Neural progenitor cell (in vitro differentiated cells): Measurements from ENCODE around the gene DCTN4.

Source experiments
- EZH2 ChIP-seq: fragments of 200-600 bp; sonication (generic); IDR thresholded peaks from 2 replicates; pipeline ENCODE4 v1.6.1; 2017; ENCODE audit warnings: antibody characterized with exemption, mild to moderate bottlenecking, moderate library complexity
- TF ChIP-seq, protein P1 (sequence below): fragments of 200-600 bp; sonication (generic); IDR thresholded peaks from 2 replicates; pipeline ENCODE4 v1.5.1; 2017; ENCODE audit warnings: antibody characterized with exemption, mild to moderate bottlenecking

DNA sequence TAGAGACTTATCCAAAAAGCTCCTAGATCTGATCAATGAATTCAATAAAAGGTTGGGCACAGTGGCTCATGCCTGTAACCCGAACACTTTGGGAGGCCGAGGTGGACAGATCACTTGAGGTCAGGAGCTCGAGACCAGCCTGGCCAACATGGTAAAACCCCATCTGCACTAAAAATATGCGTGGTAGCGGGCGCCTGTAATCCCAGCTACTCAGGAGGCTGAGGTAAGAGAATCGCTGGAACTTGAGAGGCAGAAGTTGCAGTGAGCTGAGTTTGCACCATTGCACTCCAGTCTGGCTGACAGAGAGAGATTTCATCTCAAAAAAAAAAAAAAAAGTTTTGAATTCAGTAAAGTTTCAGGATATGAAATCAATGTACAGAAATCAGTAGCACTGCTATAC, 20.0 kb downstream of the DCTN4 start:
- TF ChIP-seq, protein P1, sequence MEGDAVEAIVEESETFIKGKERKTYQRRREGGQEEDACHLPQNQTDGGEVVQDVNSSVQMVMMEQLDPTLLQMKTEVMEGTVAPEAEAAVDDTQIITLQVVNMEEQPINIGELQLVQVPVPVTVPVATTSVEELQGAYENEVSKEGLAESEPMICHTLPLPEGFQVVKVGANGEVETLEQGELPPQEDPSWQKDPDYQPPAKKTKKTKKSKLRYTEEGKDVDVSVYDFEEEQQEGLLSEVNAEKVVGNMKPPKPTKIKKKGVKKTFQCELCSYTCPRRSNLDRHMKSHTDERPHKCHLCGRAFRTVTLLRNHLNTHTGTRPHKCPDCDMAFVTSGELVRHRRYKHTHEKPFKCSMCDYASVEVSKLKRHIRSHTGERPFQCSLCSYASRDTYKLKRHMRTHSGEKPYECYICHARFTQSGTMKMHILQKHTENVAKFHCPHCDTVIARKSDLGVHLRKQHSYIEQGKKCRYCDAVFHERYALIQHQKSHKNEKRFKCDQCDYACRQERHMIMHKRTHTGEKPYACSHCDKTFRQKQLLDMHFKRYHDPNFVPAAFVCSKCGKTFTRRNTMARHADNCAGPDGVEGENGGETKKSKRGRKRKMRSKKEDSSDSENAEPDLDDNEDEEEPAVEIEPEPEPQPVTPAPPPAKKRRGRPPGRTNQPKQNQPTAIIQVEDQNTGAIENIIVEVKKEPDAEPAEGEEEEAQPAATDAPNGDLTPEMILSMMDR: no peak
- no peak for TF ChIP-seq EZH2
